HL-60/S4 treated with retinoic acid at 250 ng/mL for 4 days and 3 days (cell line): ENCODE measurements around the gene CERS4.
"Not testable (repeated sequence)": the region's sequence is repeated elsewhere in the genome, so short reads cannot be mapped to it uniquely, and the experiment has no call there.

ENCODE experiments used
- in situ Hi-C: fragments of 300-500 bp; cut with MboI; formaldehyde crosslinking; loops from 2 replicates; pipeline ENCODE4 v1.7.0; 2022; ENCODE audit warnings: low sequenced_read_pairs

CERS4 gene

GRCh38 chr19:8209462-8210378 lies 550 bp downstream of the CERS4 start:
- in situ Hi-C loops, result no loop called here

- in situ Hi-C loops, result no loop called here
Observed at GRCh38 chr19:8210421-8211101, 1.4 kb downstream of the CERS4 start.

GRCh38 chr19:8212212-8212611 lies 3.0 kb downstream of the CERS4 start:
- in situ Hi-C loops, result no loop called here

- in situ Hi-C loops, result no loop called here
Observed at GRCh38 chr19:8212916-8213315, 3.7 kb downstream of the CERS4 start.

- in situ Hi-C loops, result no loop called here
Observed at GRCh38 chr19:8213827-8214672, 4.9 kb downstream of the CERS4 start.

- in situ Hi-C loops, result no loop called here
Observed at GRCh38 chr19:8214802-8215201, 5.6 kb downstream of the CERS4 start.

GRCh38 chr19:8215783-8216182 lies 6.6 kb downstream of the CERS4 start:
- in situ Hi-C loops, result no loop called here

GRCh38 chr19:8216357-8216756 lies 7.2 kb downstream of the CERS4 start:
- in situ Hi-C loops, result no loop called here

GRCh38 chr19:8218127-8218526 lies 9.0 kb downstream of the CERS4 start:
- in situ Hi-C loops, result not testable (repeated sequence)

- in situ Hi-C loops, result no loop called here
Observed at GRCh38 chr19:8220481-8220880, 11.3 kb downstream of the CERS4 start.

GRCh38 chr19:8221161-8221560 lies 12.0 kb downstream of the CERS4 start:
- in situ Hi-C loops, result no loop called here

- in situ Hi-C loops, result not testable (repeated sequence)
Observed at GRCh38 chr19:8223442-8223841, 14.3 kb downstream of the CERS4 start.

GRCh38 chr19:8224394-8225145 lies 15.4 kb downstream of the CERS4 start:
- in situ Hi-C loops, result no loop called here

- in situ Hi-C loops, result no loop called here
Observed at GRCh38 chr19:8231073-8231604, 22.0 kb downstream of the CERS4 start.

GRCh38 chr19:8233370-8233769 lies 24.2 kb downstream of the CERS4 start:
- in situ Hi-C loops, result no loop called here

GRCh38 chr19:8237026-8237425 lies 27.9 kb downstream of the CERS4 start:
- in situ Hi-C loops, result no loop called here

- in situ Hi-C loops, result no loop called here
Observed at GRCh38 chr19:8238251-8238650, 29.1 kb downstream of the CERS4 start.

GRCh38 chr19:8239528-8240273 lies 30.5 kb downstream of the CERS4 start:
- in situ Hi-C loops, result no loop called here
